Thoracic aorta (tissue), 2 donors: ENCODE data around the gene CATSPER3. TPM values are rescaled to one million over a fixed set of nuclear protein-coding genes. Genes with fewer than 3 reads are reported as not detected.

ENCODE experiments used
- ATAC-seq: fragments of 150-250 bp; one replicate; pipeline ENCODE4 v1.8.0; 2017; ENCODE audit warnings: low read depth; ENCODE audit not compliant: insufficient number of reproducible peaks, low FRiP score
- DNase-seq: peaks from one replicate; pipeline ENCODE4 v3.0.0-alpha.2; 2020; ENCODE audit warnings: low spot score
- H3K27ac ChIP-seq, 2 donors: fragments of 200-600 bp; sonication (generic); 1 replicate in 1 of 2; 2 replicates in 1 of 2; pipeline ENCODE4 v1.5.1; 2016; ENCODE audit warnings: mild to moderate bottlenecking in 2 of 2, moderate library complexity in 2 of 2
- H3K27me3 ChIP-seq: fragments of 200-600 bp; sonication (generic); replicated peaks from 2 replicates; pipeline ENCODE4 v1.6.0; 2016; ENCODE audit warnings: mild to moderate bottlenecking; ENCODE audit not compliant: insufficient read depth
- H3K36me3 ChIP-seq: fragments of 200-600 bp; sonication (generic); one replicate; pipeline ENCODE4 v1.5.1; 2016
- H3K4me1 ChIP-seq, 2 donors: fragments of 200-600 bp; sonication (generic); 1 replicate in 1 of 2; 2 replicates in 1 of 2; pipeline versions ENCODE4 v1.5.1 to v1.6.0; 2016; ENCODE audit warnings: low read depth in 2 of 2, mild to moderate bottlenecking in 1 of 2; ENCODE audit not compliant: control insufficient read depth in 1 of 2
- H3K4me3 ChIP-seq: fragments of 200-600 bp; sonication (generic); 2 replicates; pipeline ENCODE4 v1.5.1; 2016; ENCODE audit warnings: mild to moderate bottlenecking
- H3K9me3 ChIP-seq: fragments of 200-600 bp; sonication (generic); 2 replicates; pipeline ENCODE4 v1.5.1; 2016
- total RNA-seq, 2 donors: library from RNA; depleted of rRNA; stranded (reverse); fragments of >200 nt; gene quantifications; one replicate each; pipeline versions ENCODE4 v1.1.0 to v1.2.3, GENCODE V29; 2016
- TF ChIP-seq, protein P1 (sequence below): fragments of 200-600 bp; sonication (generic); IDR thresholded peaks from one replicate; pipeline ENCODE4 v1.5.1; 2019; ENCODE audit warnings: antibody characterized with exemption

CATSPER3 gene
- total RNA-seq, 2 donors from 2014 or later = not detected

DNA sequence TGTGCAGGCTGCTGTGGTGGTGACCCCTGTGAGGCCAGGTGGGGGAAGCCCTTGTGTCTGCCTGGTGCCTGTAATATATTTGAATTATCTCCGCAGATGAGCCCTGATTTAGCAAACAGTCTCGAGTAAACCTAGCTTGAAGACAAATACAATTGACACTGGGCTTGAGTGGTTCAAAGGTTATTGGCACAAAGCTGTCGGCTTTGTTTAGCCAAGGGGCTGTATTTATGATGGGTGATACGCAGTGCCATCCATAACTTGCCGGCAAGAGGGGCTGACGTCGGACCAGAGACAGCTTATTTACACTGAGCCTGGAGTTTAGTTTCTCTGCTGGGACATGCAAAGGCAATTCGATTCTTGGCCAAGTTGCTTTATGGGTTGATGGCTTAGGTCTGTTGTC is 86.3 kb downstream of the CATSPER3 start:
- ATAC-seq (no peak), DNase-seq (no peak)
- H3K36me3 ChIP-seq = no peaks in the 10 kb centered on the region
- H3K27me3 ChIP-seq = no peaks in the 10 kb centered on the region
- no peak overlapping the region for H3K4me3 ChIP-seq
- H3K9me3 ChIP-seq = no peaks in the 10 kb centered on the region
- no peak overlapping the region for H3K27ac ChIP-seq
- peaks cover 6 to 13% of the 10 kb centered on the region in 2 donors for H3K4me1 ChIP-seq
- TF ChIP-seq, protein P1, sequence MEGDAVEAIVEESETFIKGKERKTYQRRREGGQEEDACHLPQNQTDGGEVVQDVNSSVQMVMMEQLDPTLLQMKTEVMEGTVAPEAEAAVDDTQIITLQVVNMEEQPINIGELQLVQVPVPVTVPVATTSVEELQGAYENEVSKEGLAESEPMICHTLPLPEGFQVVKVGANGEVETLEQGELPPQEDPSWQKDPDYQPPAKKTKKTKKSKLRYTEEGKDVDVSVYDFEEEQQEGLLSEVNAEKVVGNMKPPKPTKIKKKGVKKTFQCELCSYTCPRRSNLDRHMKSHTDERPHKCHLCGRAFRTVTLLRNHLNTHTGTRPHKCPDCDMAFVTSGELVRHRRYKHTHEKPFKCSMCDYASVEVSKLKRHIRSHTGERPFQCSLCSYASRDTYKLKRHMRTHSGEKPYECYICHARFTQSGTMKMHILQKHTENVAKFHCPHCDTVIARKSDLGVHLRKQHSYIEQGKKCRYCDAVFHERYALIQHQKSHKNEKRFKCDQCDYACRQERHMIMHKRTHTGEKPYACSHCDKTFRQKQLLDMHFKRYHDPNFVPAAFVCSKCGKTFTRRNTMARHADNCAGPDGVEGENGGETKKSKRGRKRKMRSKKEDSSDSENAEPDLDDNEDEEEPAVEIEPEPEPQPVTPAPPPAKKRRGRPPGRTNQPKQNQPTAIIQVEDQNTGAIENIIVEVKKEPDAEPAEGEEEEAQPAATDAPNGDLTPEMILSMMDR = no peak

DNA sequence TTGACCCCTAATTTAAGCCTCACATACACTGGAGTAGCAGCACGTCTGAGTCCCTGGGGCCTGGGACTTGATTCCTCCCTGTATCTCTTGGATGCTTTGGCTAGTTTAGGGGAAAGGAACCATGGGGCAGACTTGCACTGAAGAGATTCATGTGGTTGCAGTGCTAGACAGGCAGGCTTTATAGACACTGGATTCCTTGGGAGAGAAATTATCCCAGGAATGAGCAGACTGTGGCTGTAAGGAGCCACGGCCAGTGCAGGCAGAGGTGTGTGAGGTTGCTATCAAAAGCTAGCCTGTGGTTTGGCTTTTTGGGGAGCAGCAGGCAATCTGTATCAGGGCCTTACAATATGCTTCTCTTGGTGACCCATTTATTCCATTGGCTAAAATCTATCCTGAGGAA is 86.8 kb downstream of the CATSPER3 start:
- no peak for DNase-seq
- Histone ChIP-seq H3K4me3 (no peak overlapping the region), H3K36me3 (no peaks in the 10 kb centered on the region), H3K4me1 (peaks cover 6 to 13% of the 10 kb centered on the region in 2 donors), H3K27ac (no peak overlapping the region), H3K9me3 (no peaks in the 10 kb centered on the region), H3K27me3 (no peaks in the 10 kb centered on the region)
- no peak for ATAC-seq
- TF ChIP-seq, protein P1 = no peak

DNA sequence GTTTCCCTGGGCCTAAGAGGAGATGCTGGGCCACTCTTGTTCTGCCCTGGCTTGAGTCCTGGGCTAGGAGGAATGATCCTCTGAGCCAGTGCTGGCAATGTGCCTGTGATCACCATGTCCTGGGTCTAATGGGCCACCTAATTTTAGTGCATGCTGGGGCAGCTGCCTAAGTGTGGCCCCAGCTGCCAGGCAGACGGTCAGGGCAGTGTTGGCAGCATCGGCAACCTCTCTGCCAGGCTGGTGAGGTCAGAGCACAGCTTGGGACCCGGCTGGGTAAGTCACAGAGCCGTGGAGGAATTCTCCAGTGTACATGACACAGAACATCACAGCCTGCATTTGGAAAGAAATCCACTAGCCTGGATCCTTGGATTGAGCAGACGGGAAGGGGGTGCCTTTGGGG is 87.7 kb downstream of the CATSPER3 start:
- no peak for ATAC-seq
- H3K9me3 ChIP-seq = no peaks in the 10 kb centered on the region
- H3K27ac ChIP-seq = no peak overlapping the region
- no peak overlapping the region for H3K4me3 ChIP-seq
- no peaks in the 10 kb centered on the region for H3K27me3 ChIP-seq
- DNase-seq = no peak
- TF ChIP-seq, protein P1 = no peak
- no peaks in the 10 kb centered on the region for H3K36me3 ChIP-seq
- peaks cover 6 to 13% of the 10 kb centered on the region in 2 donors for H3K4me1 ChIP-seq

- H3K9me3 ChIP-seq = no peaks in the 10 kb centered on the region
- no peak overlapping the region for H3K27ac ChIP-seq
- ATAC-seq = no peak
- no peaks in the 10 kb centered on the region for H3K36me3 ChIP-seq
- peaks cover 6 to 13% of the 10 kb centered on the region in 2 donors for H3K4me1 ChIP-seq
- no peak for DNase-seq
- no peaks in the 10 kb centered on the region for H3K27me3 ChIP-seq
- TF ChIP-seq, protein P1 = no peak
- no peak overlapping the region for H3K4me3 ChIP-seq
Measured at GRCh38 chr5:135056316-135057030, 88.8 kb downstream of the CATSPER3 start.

GRCh38 chr5:135057233-135057632 is 89.5 kb downstream of the CATSPER3 start:
- no peak overlapping the region for H3K27ac ChIP-seq
- H3K9me3 ChIP-seq = no peaks in the 10 kb centered on the region
- no peaks in the 10 kb centered on the region for H3K27me3 ChIP-seq
- peaks cover 6 to 13% of the 10 kb centered on the region in 2 donors for H3K4me1 ChIP-seq
- H3K36me3 ChIP-seq = no peaks in the 10 kb centered on the region
- ATAC-seq = no peak
- TF ChIP-seq, protein P1 = no peak
- no peak overlapping the region for H3K4me3 ChIP-seq
- no peak for DNase-seq
